Naive thymus-derived CD4-positive, alpha-beta T cell (primary cell): Measurements from ENCODE around the gene SLC35E2B. TPM values are rescaled to one million over a fixed set of nuclear protein-coding genes. Genes with fewer than 3 reads are reported as not detected.
A peak's percentile ranks its signal among the peaks of the same experiment; 100 is the strongest.

Experiments
- ATAC-seq: fragments of 150-1000 bp; cut with Tn5 transposase; 2 replicates; pipeline ENCODE4 v1.10.0; 2021; ENCODE audit warnings: mild to moderate bottlenecking, moderate library complexity
- CTCF ChIA-PET: fragments of 350-600 bp; sonication (Branson Sonifier 250); formaldehyde crosslinking; loops from one replicate; lab custom pipeline; 2021; ENCODE audit warnings: antibody characterized with exemption; lab: Charles Lee
- POLR2A ChIA-PET: fragments of 350-600 bp; sonication (Branson Sonifier 250); formaldehyde crosslinking; loops from one replicate; lab custom pipeline; 2021; ENCODE audit warnings: antibody characterized with exemption, inconsistent platforms; lab: Charles Lee
- DNase-seq, 9 donors: peaks; one replicate each; pipeline versions ENCODE4 v3.0.0 to v3.0.0-alpha.2; 2020 to 2022; ENCODE audit warnings: mixed read lengths in 1 of 9
- H3K27ac ChIP-seq: one replicate; pipeline ENCODE4 v1.7.0; 2013; ENCODE audit warnings: mild to moderate bottlenecking, low read depth, low read length, moderate library complexity
- H3K27me3 ChIP-seq, 2 donors: one replicate each; pipeline ENCODE4 v1.7.0; 2013; ENCODE audit warnings: low read length in 2 of 2, mild to moderate bottlenecking in 2 of 2, moderate library complexity in 2 of 2; ENCODE audit not compliant: control insufficient read depth in 2 of 2, insufficient read depth in 2 of 2
- H3K36me3 ChIP-seq, 3 experiments: 1 replicate in 2 of 3; 2 replicates in 1 of 3; pipeline ENCODE4 v1.7.0; 2013; ENCODE audit warnings: low read length in 3 of 3, mild to moderate bottlenecking in 3 of 3, moderate library complexity in 1 of 3; ENCODE audit not compliant: insufficient read depth in 3 of 3, control insufficient read depth in 2 of 3
- H3K4me1 ChIP-seq, 2 donors: one replicate each; pipeline ENCODE4 v1.7.0; 2013; ENCODE audit warnings: low read length in 2 of 2, mild to moderate bottlenecking in 2 of 2, moderate library complexity in 1 of 2; ENCODE audit not compliant: control insufficient read depth in 2 of 2, insufficient read depth in 2 of 2
- H3K4me3 ChIP-seq: 2 replicates; pipeline ENCODE4 v1.7.0; 2013; ENCODE audit warnings: mild to moderate bottlenecking, low read length
- H3K9me3 ChIP-seq, 3 experiments: 1 replicate in 2 of 3; 2 replicates in 1 of 3; pipeline ENCODE4 v1.7.0; 2013; ENCODE audit warnings: low read length in 3 of 3; ENCODE audit not compliant: control insufficient read depth in 2 of 3
- H3K27ac Mint-ChIP-seq, 9 donors: one replicate each; pipeline ENCODE4 v1.8.0; 2020 to 2022; ENCODE audit warnings: mixed read lengths in 9 of 9, mild to moderate bottlenecking in 8 of 9, moderate library complexity in 5 of 9, inconsistent platforms in 2 of 9
- H3K27me3 Mint-ChIP-seq, 5 donors: one replicate each; pipeline ENCODE4 v1.8.0; 2021 to 2022; ENCODE audit warnings: mixed read lengths in 5 of 5, mild to moderate bottlenecking in 1 of 5
- H3K36me3 Mint-ChIP-seq, 5 donors: one replicate each; pipeline ENCODE4 v1.8.0; 2020 to 2022; ENCODE audit warnings: mixed read lengths in 5 of 5, mild to moderate bottlenecking in 3 of 5, inconsistent platforms in 1 of 5
- H3K4me1 Mint-ChIP-seq, 7 donors: one replicate each; pipeline ENCODE4 v1.8.0; 2020 to 2022; ENCODE audit warnings: mixed read lengths in 7 of 7, mild to moderate bottlenecking in 3 of 7, inconsistent platforms in 1 of 7
- H3K4me3 Mint-ChIP-seq, 10 donors: one replicate each; pipeline ENCODE4 v1.8.0; 2020 to 2022; ENCODE audit warnings: mild to moderate bottlenecking in 10 of 10, mixed read lengths in 10 of 10, moderate library complexity in 6 of 10, inconsistent platforms in 2 of 10
- H3K9me3 Mint-ChIP-seq, 11 donors: one replicate each; pipeline ENCODE4 v1.8.0; 2020 to 2022; ENCODE audit warnings: mixed read lengths in 11 of 11, mild to moderate bottlenecking in 4 of 11, inconsistent platforms in 1 of 11, moderate library complexity in 1 of 11
- intact Hi-C, 2 donors: fragments of 100-400 bp; cut with micrococcal nuclease; formaldehyde crosslinking; loops; one replicate each; pipeline ENCODE4 v1.15.1; 2023
- polyA plus RNA-seq, 2 donors: library from polyadenylated mRNA; unstranded; fragments of 300-500 nt; fragmentation: Illumina TruSeq; gene quantifications; one replicate each; pipeline ENCODE4 v1.2.3, GENCODE V29; 2021
- total RNA-seq, 6 experiments: library from RNA in 5 of 6; stranded (reverse) in 5 of 6; gene quantifications; 1 replicate in 5 of 6; 2 replicates in 1 of 6; pipeline ENCODE4 v1.2.3 and lab custom pipeline; 2021 to 2026

SLC35E2B gene
- total and polyA plus RNA-seq, 7 experiments from 2014 or later = 45.4 to 138 (median 72.1) TPM

GRCh38 chr1:1684031-1684681 is 8.4 kb downstream of the SLC35E2B start:
- peaks cover 9 to 68% (median 41%) of the 10 kb centered on the region in 7 donors for H3K4me1 Mint-ChIP-seq
- peak overlapping the region in 1 of 9 donors; percentile 55 for H3K27ac Mint-ChIP-seq

DNA sequence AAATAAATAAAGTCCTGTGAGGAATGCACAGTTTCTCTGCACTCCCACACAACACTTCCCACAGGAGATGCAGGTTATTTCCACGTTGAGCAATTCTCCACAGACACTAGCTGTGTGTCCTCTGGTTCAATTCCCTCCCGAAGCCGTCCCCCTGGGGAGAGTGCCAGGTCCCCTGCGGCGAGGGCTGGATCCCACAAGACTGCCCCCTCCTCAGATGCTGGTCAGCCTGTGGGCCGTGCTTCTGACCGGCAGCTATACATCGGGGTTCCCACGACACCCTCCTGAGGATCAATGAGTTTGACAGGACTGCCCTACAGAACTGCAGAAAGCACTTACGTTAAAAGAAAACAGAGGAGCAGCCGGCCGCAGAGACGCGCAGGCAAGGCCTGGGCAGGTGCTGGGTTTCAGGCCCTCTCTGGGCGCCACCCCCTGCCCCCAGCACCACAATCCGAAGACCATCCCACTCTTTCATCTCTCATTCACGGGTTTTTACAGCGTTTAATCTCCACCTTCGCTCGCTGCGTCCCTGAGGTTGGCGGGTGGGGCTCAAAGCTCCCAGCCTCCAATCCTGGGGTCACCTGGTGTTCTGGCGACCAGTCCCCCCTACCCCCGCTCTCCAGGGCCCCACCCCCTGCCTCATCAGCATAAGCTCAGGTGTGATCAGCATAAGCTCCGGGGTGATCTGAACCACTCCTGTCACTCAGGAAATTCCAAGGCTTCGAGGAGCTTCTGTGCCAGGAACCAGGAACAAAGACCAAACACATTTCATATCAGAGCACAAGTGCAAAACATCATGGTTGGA is 9.3 kb downstream of the SLC35E2B start:
- H3K4me3 Mint-ChIP-seq = peak overlapping the region in 2 of 10 donors; percentile 41 to 42
- peaks cover 5 to 7% of the 10 kb centered on the region in 2 donors for H3K4me1 ChIP-seq

More at GRCh38 chr1:1684031-1684681, 8.4 kb downstream of the SLC35E2B start:
- intact Hi-C loops = no loop called here
- peaks cover 0 to 18% (median 4%) of the 10 kb centered on the region in 5 donors for H3K36me3 Mint-ChIP-seq
- Histone ChIP-seq H3K4me3 (no peak overlapping the region), H3K9me3 (no peaks in the 10 kb centered on the region), H3K4me1 (no peaks in the 10 kb centered on the region), H3K27me3 (no peaks in the 10 kb centered on the region), H3K36me3 (peaks cover 0 to 31% (median 0%) of the 10 kb centered on the region in 3 experiments), H3K27ac (no peak overlapping the region)
- ChIA-PET POLR2A (no interaction called here), CTCF (interaction anchor here (0.7 kb wide), 1 partner anchor 54 kb away, joined by 3 read pairs; no protein-coding TSS in a partner anchor)
- peak overlapping the region in 2 of 10 donors; percentile 16 to 42 for H3K4me3 Mint-ChIP-seq
- ATAC-seq (no peak), DNase-seq (no peak)
- no peaks in the 10 kb centered on the region for H3K9me3 Mint-ChIP-seq
- H3K27me3 Mint-ChIP-seq = no peaks in the 10 kb centered on the region

GRCh38 chr1:1680912-1681273 is 11.7 kb downstream of the SLC35E2B start:
- no peaks in the 10 kb centered on the region for H3K27me3 Mint-ChIP-seq
- peaks cover 0 to 12% (median 0%) of the 10 kb centered on the region in 5 donors for H3K36me3 Mint-ChIP-seq
- H3K27ac ChIP-seq = no peak overlapping the region
- peaks cover 0 to 26% (median 0%) of the 10 kb centered on the region in 3 experiments for H3K36me3 ChIP-seq
- POLR2A ChIA-PET = interaction anchor here (1.1 kb wide), 1 partner anchor 65 kb away, joined by 4 read pairs; the partner anchor contains the start of gene MIB2
- no peak overlapping the region for H3K4me3 ChIP-seq
- ATAC-seq (no peak), DNase-seq (no peak)
- no peak overlapping the region for H3K4me3 Mint-ChIP-seq
- no peaks in the 10 kb centered on the region for H3K9me3 Mint-ChIP-seq
- no peaks in the 10 kb centered on the region for H3K27me3 ChIP-seq
- peaks cover 26 to 61% (median 39%) of the 10 kb centered on the region in 7 donors for H3K4me1 Mint-ChIP-seq
- CTCF ChIA-PET = no interaction called here
- peaks cover 9 to 10% of the 10 kb centered on the region in 2 donors for H3K4me1 ChIP-seq
- no peaks in the 10 kb centered on the region for H3K9me3 ChIP-seq
- intact Hi-C loops = no loop called here
- H3K27ac Mint-ChIP-seq = peak overlapping the region in 6 of 9 donors; percentile 20 to 100 (median 64)

More for the DNA sequence above, 9.3 kb downstream of the SLC35E2B start:
- POLR2A ChIA-PET = no interaction called here
- Histone ChIP-seq H3K36me3 (peaks cover 0 to 31% (median 0%) of the 10 kb centered on the region in 3 experiments), H3K27me3 (no peaks in the 10 kb centered on the region), H3K9me3 (no peaks in the 10 kb centered on the region), H3K27ac (no peak overlapping the region), H3K4me3 (no peak overlapping the region)
- H3K27ac Mint-ChIP-seq = peak overlapping the region in 2 of 9 donors; percentile 55 to 63
- peaks cover 18 to 71% (median 47%) of the 10 kb centered on the region in 7 donors for H3K4me1 Mint-ChIP-seq
- DNase-seq = no peak
- H3K27me3 Mint-ChIP-seq = no peaks in the 10 kb centered on the region
- CTCF ChIA-PET = no interaction called here
- H3K9me3 Mint-ChIP-seq = no peaks in the 10 kb centered on the region
- H3K36me3 Mint-ChIP-seq = peaks cover 0 to 18% (median 2%) of the 10 kb centered on the region in 5 donors
- intact Hi-C loops = no loop called here
- ATAC-seq = no peak

DNA sequence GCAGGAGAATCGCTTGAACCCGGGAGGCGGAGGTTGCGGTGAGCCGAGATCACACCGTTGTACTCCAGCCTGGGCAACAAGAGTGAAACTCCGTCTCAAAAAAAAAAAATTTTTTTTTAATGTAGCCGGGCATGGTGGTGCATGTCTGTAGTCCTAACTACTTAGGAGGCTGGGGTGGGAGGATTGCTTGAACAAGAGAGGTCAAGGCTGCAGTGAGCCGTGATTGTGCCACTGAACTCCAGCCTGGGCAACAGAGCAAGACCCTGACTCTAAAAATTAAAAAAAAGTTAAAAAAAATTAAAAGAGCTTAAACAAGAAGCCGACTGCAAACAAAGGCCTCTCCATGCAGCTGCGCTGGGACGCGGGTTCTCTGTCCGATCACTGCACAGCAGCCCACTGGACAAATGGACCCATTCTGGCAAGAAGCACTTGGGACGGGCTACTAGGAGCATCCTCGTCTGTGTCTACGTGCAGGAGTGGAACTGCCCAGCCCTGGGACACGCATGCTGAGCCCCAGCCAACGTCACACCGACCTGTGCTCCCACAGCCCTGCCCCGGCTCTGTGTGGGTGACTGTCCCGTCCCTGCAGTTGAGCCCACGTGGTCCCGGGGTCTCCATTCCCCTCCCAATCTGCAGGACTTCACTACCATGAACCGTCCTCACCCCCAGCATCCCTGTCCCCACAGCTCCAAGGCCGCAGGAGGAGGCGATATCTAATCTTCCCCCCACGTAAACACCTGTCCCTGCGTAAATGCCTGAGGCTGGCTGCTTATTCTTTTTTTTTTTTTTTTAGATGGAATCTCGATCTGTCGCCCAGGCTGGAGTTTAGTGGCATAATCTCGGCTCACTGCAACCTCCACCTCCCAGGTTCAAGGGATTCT is 12.3 kb downstream of the SLC35E2B start:
- H3K9me3 Mint-ChIP-seq = no peaks in the 10 kb centered on the region
- no peaks in the 10 kb centered on the region for H3K27me3 Mint-ChIP-seq
- H3K27ac Mint-ChIP-seq = peak overlapping the region in 5 of 9 donors; percentile 8 to 100 (median 74)
- DNase-seq = no peak
- intact Hi-C loops = no loop called here
- Histone ChIP-seq H3K36me3 (peaks cover 0 to 22% (median 0%) of the 10 kb centered on the region in 3 experiments), H3K4me3 (no peak overlapping the region), H3K27me3 (no peaks in the 10 kb centered on the region), H3K4me1 (peaks cover 9 to 10% of the 10 kb centered on the region in 2 donors), H3K27ac (no peak overlapping the region), H3K9me3 (no peaks in the 10 kb centered on the region)
- ChIA-PET CTCF (interaction anchor here (0.7 kb wide), 1 partner anchor 97 kb away, joined by 4 read pairs; no protein-coding TSS in a partner anchor), POLR2A (interaction anchor here (1.1 kb wide), 1 partner anchor 65 kb away, joined by 4 read pairs; the partner anchor contains the start of gene MIB2)
- ATAC-seq = no peak
- H3K36me3 Mint-ChIP-seq = peaks cover 0 to 9% (median 0%) of the 10 kb centered on the region in 5 donors
- H3K4me1 Mint-ChIP-seq = peaks cover 24 to 55% (median 34%) of the 10 kb centered on the region in 7 donors
- no peak overlapping the region for H3K4me3 Mint-ChIP-seq

DNA sequence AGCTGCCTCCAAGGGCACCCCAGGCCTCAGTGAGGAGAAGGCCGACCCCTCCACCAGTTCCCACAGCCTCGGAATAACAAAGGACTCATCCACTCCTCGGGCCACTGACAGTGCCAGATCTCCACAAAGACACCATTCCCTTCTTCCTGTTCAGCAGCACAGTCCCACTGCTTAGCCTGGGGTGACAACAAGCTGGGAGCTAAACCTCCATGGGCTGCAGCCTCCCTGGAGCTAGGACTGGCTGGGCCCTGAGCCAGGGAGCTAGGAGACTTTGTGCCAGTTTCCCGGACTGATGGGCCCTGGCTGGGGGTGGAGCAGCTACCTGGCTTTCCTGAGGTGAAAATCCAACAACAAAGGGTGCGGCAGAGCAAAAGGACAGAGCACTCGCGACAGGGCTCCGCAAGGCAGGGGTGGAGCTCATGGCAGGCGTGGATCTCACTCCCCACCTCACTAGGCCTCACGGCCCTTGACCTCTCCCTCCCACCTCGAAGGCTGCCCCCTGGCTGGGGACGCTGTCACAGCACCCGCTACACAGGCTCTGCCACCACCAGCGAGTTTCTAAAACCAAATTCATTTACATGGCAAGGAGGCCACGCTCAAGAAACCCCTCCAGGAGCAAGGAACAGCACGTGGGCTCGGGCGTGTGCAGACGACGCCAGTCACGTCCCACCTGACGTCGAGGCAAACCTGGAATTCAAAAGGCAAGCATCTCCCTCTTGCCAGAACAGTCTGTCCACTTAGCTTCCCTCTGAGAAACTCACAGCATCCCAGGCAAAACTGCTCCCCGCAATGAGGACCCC is 13.8 kb downstream of the SLC35E2B start:
- Histone ChIP-seq H3K4me1 (peaks cover 9 to 10% of the 10 kb centered on the region in 2 donors), H3K27me3 (no peaks in the 10 kb centered on the region), H3K27ac (peak overlapping the region; percentile 88), H3K36me3 (peaks cover 0 to 16% (median 0%) of the 10 kb centered on the region in 3 experiments), H3K9me3 (no peaks in the 10 kb centered on the region), H3K4me3 (peak overlapping the region; percentile 77)
- Mint-ChIP-seq H3K27me3 (no peaks in the 10 kb centered on the region), H3K27ac (peak overlapping the region; percentile 91 to 100 (median 96)), H3K36me3 (peaks cover 0 to 11% (median 0%) of the 10 kb centered on the region in 5 donors), H3K4me1 (peaks cover 24 to 43% (median 30%) of the 10 kb centered on the region in 7 donors), H3K4me3 (peak overlapping the region; percentile 82 to 97 (median 90)), H3K9me3 (no peaks in the 10 kb centered on the region)
- DNase-seq (peak in 6 of 9 donors; percentile 29 to 56 (median 50)), ATAC-seq (peak; percentile 56)
- intact Hi-C loops = loop anchor here (2.0 to 5.0 kb wide), 2 partner anchors 20 to 229 kb away; partner anchors contain the start of gene CDK11B (in 1 of the 2)
- ChIA-PET POLR2A (interaction anchor here (0.6 to 2.3 kb wide), 7 partner anchors 9 to 617 kb away, joined by 3 to 6 read pairs (median 4); partner anchors contain the start of gene MIB2), CTCF (interaction anchor here (0.7 kb wide), 1 partner anchor 14 kb away, joined by 3 read pairs; the partner anchor contains the start of gene SLC35E2B)
